DND-41 (cell line): ENCODE measurements around the gene ALG3.

Source experiments
- ATAC-seq: fragments of 200-7000 bp; cut with Tn5 transposase; 3 replicates; pipeline ENCODE4 v1.9.1; 2021; ENCODE audit warnings: low read depth; ENCODE audit not compliant: insufficient read depth
- DNase-seq: peaks from one replicate; pipeline ENCODE4 v3.0.0-alpha.2; 2020
- H2AFZ ChIP-seq: 2 replicates; pipeline ENCODE4 v1.6.0; 2012; ENCODE audit warnings: low read depth, low read length
- H3K27ac ChIP-seq: 2 replicates; pipeline ENCODE4 v1.5.1; 2012; ENCODE audit warnings: low read length, inconsistent platforms
- H3K27me3 ChIP-seq: fragments of 200-600 bp; sonication (generic); 2 replicates; pipeline ENCODE4 v1.6.0; 2012; ENCODE audit warnings: low read length, mild to moderate bottlenecking, inconsistent platforms; ENCODE audit not compliant: insufficient read depth, poor library complexity
- H3K36me3 ChIP-seq: 2 replicates; pipeline ENCODE4 v1.5.1; 2012; ENCODE audit warnings: low read length, inconsistent platforms; ENCODE audit not compliant: insufficient read depth
- H3K4me1 ChIP-seq: 2 replicates; pipeline ENCODE4 v1.5.1; 2012; ENCODE audit warnings: mild to moderate bottlenecking, low read length; ENCODE audit not compliant: insufficient read depth
- H3K4me2 ChIP-seq: 2 replicates; pipeline ENCODE4 v1.6.0; 2012; ENCODE audit warnings: mild to moderate bottlenecking, moderate library complexity, low read length, inconsistent platforms; ENCODE audit not compliant: insufficient read depth
- H3K4me3 ChIP-seq, 2 experiments: fragments of 200-600 bp in 1 of 2; shearing (Covaris generic) in 1 of 2; 2 replicates each; pipeline ENCODE4 v1.5.1; 2012 to 2016; ENCODE audit warnings: inconsistent platforms in 2 of 2, low read length in 2 of 2, mild to moderate bottlenecking in 2 of 2, low read depth in 1 of 2, moderate library complexity in 1 of 2
- H3K79me2 ChIP-seq: 2 replicates; pipeline ENCODE4 v1.6.0; 2012; ENCODE audit warnings: low read length, inconsistent platforms; ENCODE audit not compliant: insufficient read depth
- H3K9ac ChIP-seq: 2 replicates; pipeline ENCODE4 v1.6.0; 2012; ENCODE audit warnings: low read depth, mild to moderate bottlenecking, inconsistent platforms, low read length, moderate library complexity
- H3K9me3 ChIP-seq: 2 replicates; pipeline ENCODE4 v1.5.1; 2012; ENCODE audit warnings: low read length, moderate library complexity, mild to moderate bottlenecking, inconsistent platforms; ENCODE audit not compliant: insufficient read depth, severe bottlenecking
- H4K20me1 ChIP-seq: 2 replicates; pipeline ENCODE4 v1.6.0; 2012; ENCODE audit warnings: low read length; ENCODE audit not compliant: insufficient read depth
- CTCF ChIP-seq: IDR thresholded peaks from 2 replicates; pipeline ENCODE4 v1.5.1; 2012; ENCODE audit warnings: borderline replicate concordance, low read length, moderate library complexity, mild to moderate bottlenecking; ENCODE audit not compliant: poor library complexity, severe bottlenecking; ENCODE audit errors: extremely low read depth
- EZH2 ChIP-seq: IDR thresholded peaks from 3 replicates; pipeline ENCODE4 v1.6.1; 2012; ENCODE audit warnings: borderline replicate concordance, low read depth, mild to moderate bottlenecking, moderate library complexity, low read length, inconsistent platforms; ENCODE audit not compliant: severe bottlenecking

Gene ALG3

GRCh38 chr3:184230081-184230602, 18.6 kb downstream of the ALG3 start:
- peaks cover 8% of the 10 kb centered on the region; the same call in 1 of the 2 replicates for H4K20me1 ChIP-seq
- DNase-seq (no peak), ATAC-seq (no peak)
- peak overlapping the region in 1 of 2 experiments; percentile 57; a peak in 3 of 4 replicates for H3K4me3 ChIP-seq
- H3K9me3 ChIP-seq, result no peaks in the 10 kb centered on the region
- no peaks in the 10 kb centered on the region for H3K79me2 ChIP-seq
- peaks cover 44% of the 10 kb centered on the region for H3K27me3 ChIP-seq
- H3K4me2 ChIP-seq, result peak overlapping the region; percentile 84
- peaks cover 18% of the 10 kb centered on the region for H3K4me1 ChIP-seq
- H3K27ac ChIP-seq, result no peak overlapping the region
- TF ChIP-seq EZH2 (no peak), CTCF (no peak)
- no peaks in the 10 kb centered on the region for H3K36me3 ChIP-seq
- peak overlapping the region; percentile 41; the same call in 1 of the 2 replicates for H3K9ac ChIP-seq
- no peak overlapping the region for H2AFZ ChIP-seq

GRCh38 chr3:184229394-184230080, 19.2 kb downstream of the ALG3 start, which contains the start of gene VWA5B2:
TSS of gene VWA5B2 (plus strand) at chr3:184229585. CDS start at chr3:184230529, 944 bp downstream.
- H4K20me1 ChIP-seq, result peaks cover 8% of the 10 kb centered on the region; the same call in 1 of the 2 replicates
- H3K4me3 ChIP-seq, result peak within 1 kb of the TSS in 1 of 2 experiments; percentile 57; a peak in 3 of 4 replicates
- H3K4me2 ChIP-seq, result peak within 1 kb of the TSS; percentile 84
- no peaks in the 10 kb centered on the region for H3K79me2 ChIP-seq
- H3K9me3 ChIP-seq, result no peaks in the 10 kb centered on the region
- peaks cover 18% of the 10 kb centered on the region for H3K4me1 ChIP-seq
- no peaks in the 10 kb centered on the region for H3K36me3 ChIP-seq
- peak; percentile 97 for ATAC-seq
- peak within 1 kb of the TSS; percentile 74 for H2AFZ ChIP-seq
- peak within 1 kb of the TSS; percentile 41; the same call in 1 of the 2 replicates for H3K9ac ChIP-seq
- TF ChIP-seq CTCF (peak; percentile 37), EZH2 (peak; percentile 72)
- peak; percentile 79 for DNase-seq
- peaks cover 45% of the 10 kb centered on the region for H3K27me3 ChIP-seq
- H3K27ac ChIP-seq, result no peak within 1 kb of the TSS

GRCh38 chr3:184228376-184229137, 20.2 kb downstream of the ALG3 start:
- H2AFZ ChIP-seq, result peak overlapping the region; percentile 74; the same call in 1 of the 2 replicates
- peaks cover 8% of the 10 kb centered on the region; the same call in 1 of the 2 replicates for H4K20me1 ChIP-seq
- H3K9ac ChIP-seq, result no peak overlapping the region; the same call in 1 of the 2 replicates
- peaks cover 45% of the 10 kb centered on the region for H3K27me3 ChIP-seq
- peak overlapping the region in 1 of 2 experiments; percentile 57; a peak in 2 of 4 replicates for H3K4me3 ChIP-seq
- H3K4me1 ChIP-seq, result peaks cover 18% of the 10 kb centered on the region
- H3K9me3 ChIP-seq, result no peaks in the 10 kb centered on the region
- TF ChIP-seq EZH2, result no peak
- TF ChIP-seq CTCF, result no peak
- ATAC-seq, result no peak
- H3K27ac ChIP-seq, result no peak overlapping the region
- peak overlapping the region; percentile 84 for H3K4me2 ChIP-seq
- no peak for DNase-seq
- H3K79me2 ChIP-seq, result no peaks in the 10 kb centered on the region
- no peaks in the 10 kb centered on the region for H3K36me3 ChIP-seq
